ENCODE measurements around the gene TBC1D14. TPM values are rescaled to one million over a fixed set of nuclear protein-coding genes. Genes with fewer than 3 reads are reported as not detected.

Gene TBC1D14
- total and polyA plus RNA-seq, 4 donors, result 15.1 to 60.1 (median 46.4) TPM

DNA sequence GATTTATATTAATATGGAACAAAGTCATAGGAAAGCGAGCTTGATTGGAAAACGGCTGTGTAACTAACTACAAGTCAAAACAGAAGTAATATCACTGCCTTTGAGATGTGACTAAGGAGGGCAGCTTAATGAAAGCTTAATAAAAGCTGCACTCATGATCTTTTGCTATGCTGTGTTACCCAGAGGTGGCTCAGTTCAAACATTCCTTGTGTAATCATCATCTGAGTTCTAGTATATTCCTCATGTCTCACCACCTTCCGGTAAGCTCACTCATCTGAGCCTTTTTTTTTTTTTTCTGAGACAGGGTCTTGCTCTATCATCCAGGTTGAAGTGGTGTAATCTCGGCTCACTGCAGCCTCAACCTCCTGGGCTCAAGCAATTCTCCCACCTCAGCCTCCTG, 153.2 kb downstream of the TBC1D14 start:
- WGBS, 2 donors, result 96 to 99% methylated on average over 4 of the region's 4 CpGs
- Histone ChIP-seq H3K36me3 (ENCODE audit: control insufficient read depth in 4 of 4, insufficient read depth in 4 of 4, low read length in 4 of 4) (peaks cover 16 to 54% (median 37%) of the 10 kb centered on the region in 4 donors), H3K4me3 (no peak overlapping the region), H3K27me3 (ENCODE audit: control insufficient read depth in 3 of 3, insufficient read depth in 3 of 3, low read length in 2 of 3) (no peaks in the 10 kb centered on the region), H3K27ac (ENCODE audit: low read depth in 1 of 2, low read length in 1 of 2) (no peak overlapping the region), H3K4me1 (ENCODE audit: control insufficient read depth in 5 of 5, insufficient read depth in 5 of 5, low read length in 5 of 5) (peaks cover 3 to 10% (median 6%) of the 10 kb centered on the region in 5 donors), H3K9ac (ENCODE audit: insufficient read depth in 1 of 2, low read length in 2 of 2) (no peak overlapping the region), H3K9me3 (ENCODE audit: control insufficient read depth in 4 of 4, insufficient read depth in 3 of 4, low read length in 3 of 4) (no peaks in the 10 kb centered on the region)
- ATAC-seq (ENCODE audit: insufficient read depth, low FRiP score) (no peak), DNase-seq (no peak)
- TF ChIP-seq, protein P1, sequence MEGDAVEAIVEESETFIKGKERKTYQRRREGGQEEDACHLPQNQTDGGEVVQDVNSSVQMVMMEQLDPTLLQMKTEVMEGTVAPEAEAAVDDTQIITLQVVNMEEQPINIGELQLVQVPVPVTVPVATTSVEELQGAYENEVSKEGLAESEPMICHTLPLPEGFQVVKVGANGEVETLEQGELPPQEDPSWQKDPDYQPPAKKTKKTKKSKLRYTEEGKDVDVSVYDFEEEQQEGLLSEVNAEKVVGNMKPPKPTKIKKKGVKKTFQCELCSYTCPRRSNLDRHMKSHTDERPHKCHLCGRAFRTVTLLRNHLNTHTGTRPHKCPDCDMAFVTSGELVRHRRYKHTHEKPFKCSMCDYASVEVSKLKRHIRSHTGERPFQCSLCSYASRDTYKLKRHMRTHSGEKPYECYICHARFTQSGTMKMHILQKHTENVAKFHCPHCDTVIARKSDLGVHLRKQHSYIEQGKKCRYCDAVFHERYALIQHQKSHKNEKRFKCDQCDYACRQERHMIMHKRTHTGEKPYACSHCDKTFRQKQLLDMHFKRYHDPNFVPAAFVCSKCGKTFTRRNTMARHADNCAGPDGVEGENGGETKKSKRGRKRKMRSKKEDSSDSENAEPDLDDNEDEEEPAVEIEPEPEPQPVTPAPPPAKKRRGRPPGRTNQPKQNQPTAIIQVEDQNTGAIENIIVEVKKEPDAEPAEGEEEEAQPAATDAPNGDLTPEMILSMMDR (IDR thresholded peaks at IDR 0.05; ENCODE audit: control extremely low read depth, extremely low read depth), result no peak

DNA sequence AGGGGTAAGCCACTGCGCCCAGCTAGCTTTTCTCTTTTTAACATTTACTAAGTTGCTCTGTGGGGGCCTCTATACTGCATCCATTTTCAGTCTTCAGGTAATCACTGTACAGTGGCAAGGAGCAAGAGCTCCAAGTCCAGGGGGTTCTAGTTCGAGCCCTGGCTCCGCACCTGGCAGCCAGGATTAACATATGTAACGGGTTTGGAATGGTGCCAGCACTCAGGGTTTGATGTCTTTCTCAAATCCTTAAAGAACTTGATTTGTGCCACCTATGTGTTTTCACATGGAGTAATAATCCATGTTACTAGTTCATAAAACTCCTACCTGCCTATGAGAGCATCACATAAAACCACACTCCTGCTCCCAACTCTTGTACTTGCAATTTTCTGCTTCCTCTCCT, 153.7 kb downstream of the TBC1D14 start:
- Histone ChIP-seq H3K4me1 (ENCODE audit: control insufficient read depth in 5 of 5, insufficient read depth in 5 of 5, low read length in 5 of 5) (peaks cover 3 to 10% (median 6%) of the 10 kb centered on the region in 5 donors), H3K9ac (ENCODE audit: insufficient read depth in 1 of 2, low read length in 2 of 2) (no peak overlapping the region), H3K36me3 (ENCODE audit: control insufficient read depth in 4 of 4, insufficient read depth in 4 of 4, low read length in 4 of 4) (peaks cover 16 to 53% (median 37%) of the 10 kb centered on the region in 4 donors), H3K27ac (ENCODE audit: low read depth in 1 of 2, low read length in 1 of 2) (no peak overlapping the region), H3K4me3 (no peak overlapping the region), H3K9me3 (ENCODE audit: control insufficient read depth in 4 of 4, insufficient read depth in 3 of 4, low read length in 3 of 4) (no peaks in the 10 kb centered on the region), H3K27me3 (ENCODE audit: control insufficient read depth in 3 of 3, insufficient read depth in 3 of 3, low read length in 2 of 3) (no peaks in the 10 kb centered on the region)
- 88 to 95% methylated on average over 4 of the region's 4 CpGs for WGBS, 2 donors
- DNase-seq (no peak), ATAC-seq (ENCODE audit: insufficient read depth, low FRiP score) (no peak)
- TF ChIP-seq, protein P1 (IDR thresholded peaks at IDR 0.05; ENCODE audit: control extremely low read depth, extremely low read depth), result no peak

DNA sequence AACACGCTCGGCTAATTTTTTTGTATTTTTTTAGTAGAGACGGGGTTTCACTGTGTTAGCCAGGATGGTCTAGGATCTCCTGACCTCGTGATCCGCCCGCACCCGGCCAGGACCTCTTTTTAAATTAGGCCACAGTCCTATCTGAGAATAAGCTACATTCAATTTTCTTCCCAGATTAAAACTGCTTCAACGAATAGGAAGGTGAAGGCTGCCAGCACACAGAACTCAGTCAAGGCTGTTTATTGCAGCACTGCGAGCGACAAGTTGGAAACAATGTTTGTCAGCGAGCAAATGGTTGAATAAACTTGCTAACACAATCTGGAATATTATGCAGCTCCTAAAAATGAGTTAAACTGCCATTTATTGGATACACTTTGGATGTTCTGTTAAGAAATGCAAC, 156.4 kb downstream of the TBC1D14 start:
- Histone ChIP-seq H3K4me1 (ENCODE audit: control insufficient read depth in 5 of 5, insufficient read depth in 5 of 5, low read length in 5 of 5) (peaks cover 5 to 16% (median 8%) of the 10 kb centered on the region in 5 donors), H3K27ac (ENCODE audit: low read depth in 1 of 2, low read length in 1 of 2) (no peak overlapping the region), H3K27me3 (ENCODE audit: control insufficient read depth in 3 of 3, insufficient read depth in 3 of 3, low read length in 2 of 3) (no peaks in the 10 kb centered on the region), H3K9me3 (ENCODE audit: control insufficient read depth in 4 of 4, insufficient read depth in 3 of 4, low read length in 3 of 4) (no peaks in the 10 kb centered on the region), H3K9ac (ENCODE audit: insufficient read depth in 1 of 2, low read length in 2 of 2) (no peak overlapping the region), H3K4me3 (no peak overlapping the region), H3K36me3 (ENCODE audit: control insufficient read depth in 4 of 4, insufficient read depth in 4 of 4, low read length in 4 of 4) (peaks cover 7 to 32% (median 23%) of the 10 kb centered on the region in 4 donors)
- 94 to 96% methylated on average over 11 of the region's 11 CpGs for WGBS, 2 donors
- ATAC-seq (ENCODE audit: insufficient read depth, low FRiP score) (no peak), DNase-seq (no peak)
- TF ChIP-seq, protein P1 (IDR thresholded peaks at IDR 0.05; ENCODE audit: control extremely low read depth, extremely low read depth), result no peak

DNA sequence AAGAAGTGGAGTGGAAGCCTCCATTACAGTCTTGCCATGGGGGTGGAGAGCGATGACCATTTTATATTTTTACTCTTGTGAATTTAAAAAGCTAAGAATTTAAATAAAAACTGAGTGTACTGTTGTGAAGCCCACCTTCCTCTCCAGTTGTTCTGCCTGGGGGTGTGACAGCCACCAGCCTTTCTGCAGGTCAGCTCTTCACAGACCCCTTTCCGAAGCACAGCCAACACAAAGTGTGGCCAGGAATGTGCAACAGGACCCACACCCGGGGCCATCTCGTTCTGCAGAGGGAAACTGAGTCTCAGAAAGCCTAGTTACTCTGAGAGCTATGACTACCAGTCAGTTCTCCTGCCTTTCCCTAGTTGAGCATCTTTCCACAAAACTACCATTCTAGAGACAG, 156.9 kb downstream of the TBC1D14 start:
- no peak overlapping the region for H3K9ac ChIP-seq (ENCODE audit: insufficient read depth in 1 of 2, low read length in 2 of 2)

More for the DNA sequence above, 156.9 kb downstream of the TBC1D14 start:
- WGBS, 2 donors, result 83 to 93% methylated on average over 4 of the region's 4 CpGs
- Histone ChIP-seq H3K27ac (ENCODE audit: low read depth in 1 of 2, low read length in 1 of 2) (no peak overlapping the region), H3K4me3 (no peak overlapping the region), H3K27me3 (ENCODE audit: control insufficient read depth in 3 of 3, insufficient read depth in 3 of 3, low read length in 2 of 3) (no peaks in the 10 kb centered on the region), H3K9me3 (ENCODE audit: control insufficient read depth in 4 of 4, insufficient read depth in 3 of 4, low read length in 3 of 4) (no peaks in the 10 kb centered on the region), H3K4me1 (ENCODE audit: control insufficient read depth in 5 of 5, insufficient read depth in 5 of 5, low read length in 5 of 5) (peaks cover 5 to 16% (median 8%) of the 10 kb centered on the region in 5 donors), H3K36me3 (ENCODE audit: control insufficient read depth in 4 of 4, insufficient read depth in 4 of 4, low read length in 4 of 4) (peaks cover 5 to 27% (median 20%) of the 10 kb centered on the region in 4 donors)
- no peak for DNase-seq
- no peak for ATAC-seq (ENCODE audit: insufficient read depth, low FRiP score)
- TF ChIP-seq, protein P1 (IDR thresholded peaks at IDR 0.05; ENCODE audit: control extremely low read depth, extremely low read depth), result no peak

Measured in lung (tissue), 12 donors.